ENCODE results near the gene SLC25A51. TPM values are rescaled to one million over a fixed set of nuclear protein-coding genes. Genes with fewer than 3 reads are reported as not detected.

SLC25A51 gene
- total RNA-seq, 1 experiment from 2014 or later: 23.4 TPM

DNA sequence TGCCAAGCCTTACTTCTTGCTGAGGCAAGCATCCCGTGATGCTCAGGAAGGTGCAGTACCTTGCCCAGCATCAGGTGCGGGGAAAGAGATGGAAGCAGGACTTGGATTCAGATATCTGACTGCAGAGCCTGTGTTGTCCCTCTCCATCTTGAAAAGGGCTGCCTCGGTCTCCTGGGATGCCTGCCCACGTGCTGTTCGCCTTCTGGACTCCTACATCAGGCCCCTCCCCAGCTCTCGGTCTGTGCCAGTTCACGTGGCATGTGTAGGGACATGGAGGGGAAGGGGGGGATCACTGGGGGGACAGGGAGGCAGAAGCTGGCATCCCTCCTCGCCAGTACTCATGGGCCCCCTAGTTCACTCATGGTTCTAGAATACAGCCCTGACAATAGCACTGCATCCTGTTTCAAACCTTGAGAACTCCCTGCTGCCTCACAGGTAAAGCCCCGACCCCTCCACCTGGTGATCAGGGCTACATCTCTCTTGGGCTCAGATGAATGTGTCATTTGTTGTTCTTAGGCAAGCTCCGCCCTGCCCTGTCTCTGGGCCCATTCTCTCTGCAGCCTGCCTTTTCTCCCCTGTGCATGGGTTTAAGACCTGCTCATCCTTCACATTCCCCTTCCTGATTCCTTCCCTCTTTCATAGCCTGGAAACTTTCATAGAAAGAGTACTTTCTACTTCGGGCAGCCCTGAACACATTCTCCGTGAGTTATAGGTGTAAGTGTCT lies 38.9 kb upstream of the SLC25A51 start:
- CTCF ChIA-PET: no interaction called here
- intact Hi-C loops (cut with micrococcal nuclease; ENCODE audit: unreplicated experiment): no loop called here
- POLR2A ChIA-PET: no interaction called here
- Histone ChIP-seq H3K36me3 (ENCODE audit: control insufficient read depth, insufficient read depth, low read length) (peaks cover 2% of the 10 kb centered on the region), H3K27ac (ENCODE audit: low read length) (peak overlapping the region; percentile 48; the same call in 1 of the 2 replicates), H3K4me1 (ENCODE audit: control insufficient read depth, insufficient read depth, low read length) (peaks cover 54% of the 10 kb centered on the region), H3K9me3 (ENCODE audit: control insufficient read depth, insufficient read depth, low read depth, low read length) (no peaks in the 10 kb centered on the region), H3K27me3 (ENCODE audit: control insufficient read depth, insufficient read depth, low read length) (no peaks in the 10 kb centered on the region), H3K4me3 (ENCODE audit: low read depth in 2 of 2, low read length in 2 of 2) (no peak overlapping the region)
- DNase-seq (ENCODE audit: low read depth, low spot score): no peak
- TF ChIP-seq, protein P1, sequence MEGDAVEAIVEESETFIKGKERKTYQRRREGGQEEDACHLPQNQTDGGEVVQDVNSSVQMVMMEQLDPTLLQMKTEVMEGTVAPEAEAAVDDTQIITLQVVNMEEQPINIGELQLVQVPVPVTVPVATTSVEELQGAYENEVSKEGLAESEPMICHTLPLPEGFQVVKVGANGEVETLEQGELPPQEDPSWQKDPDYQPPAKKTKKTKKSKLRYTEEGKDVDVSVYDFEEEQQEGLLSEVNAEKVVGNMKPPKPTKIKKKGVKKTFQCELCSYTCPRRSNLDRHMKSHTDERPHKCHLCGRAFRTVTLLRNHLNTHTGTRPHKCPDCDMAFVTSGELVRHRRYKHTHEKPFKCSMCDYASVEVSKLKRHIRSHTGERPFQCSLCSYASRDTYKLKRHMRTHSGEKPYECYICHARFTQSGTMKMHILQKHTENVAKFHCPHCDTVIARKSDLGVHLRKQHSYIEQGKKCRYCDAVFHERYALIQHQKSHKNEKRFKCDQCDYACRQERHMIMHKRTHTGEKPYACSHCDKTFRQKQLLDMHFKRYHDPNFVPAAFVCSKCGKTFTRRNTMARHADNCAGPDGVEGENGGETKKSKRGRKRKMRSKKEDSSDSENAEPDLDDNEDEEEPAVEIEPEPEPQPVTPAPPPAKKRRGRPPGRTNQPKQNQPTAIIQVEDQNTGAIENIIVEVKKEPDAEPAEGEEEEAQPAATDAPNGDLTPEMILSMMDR (IDR thresholded peaks at IDR 0.05): no peak
- TF ChIP-seq SIN3A (IDR thresholded peaks at IDR 0.05; ENCODE audit: borderline replicate concordance, insufficient read depth, low read depth, low read length): no peak
- TF ChIP-seq, protein P2, sequence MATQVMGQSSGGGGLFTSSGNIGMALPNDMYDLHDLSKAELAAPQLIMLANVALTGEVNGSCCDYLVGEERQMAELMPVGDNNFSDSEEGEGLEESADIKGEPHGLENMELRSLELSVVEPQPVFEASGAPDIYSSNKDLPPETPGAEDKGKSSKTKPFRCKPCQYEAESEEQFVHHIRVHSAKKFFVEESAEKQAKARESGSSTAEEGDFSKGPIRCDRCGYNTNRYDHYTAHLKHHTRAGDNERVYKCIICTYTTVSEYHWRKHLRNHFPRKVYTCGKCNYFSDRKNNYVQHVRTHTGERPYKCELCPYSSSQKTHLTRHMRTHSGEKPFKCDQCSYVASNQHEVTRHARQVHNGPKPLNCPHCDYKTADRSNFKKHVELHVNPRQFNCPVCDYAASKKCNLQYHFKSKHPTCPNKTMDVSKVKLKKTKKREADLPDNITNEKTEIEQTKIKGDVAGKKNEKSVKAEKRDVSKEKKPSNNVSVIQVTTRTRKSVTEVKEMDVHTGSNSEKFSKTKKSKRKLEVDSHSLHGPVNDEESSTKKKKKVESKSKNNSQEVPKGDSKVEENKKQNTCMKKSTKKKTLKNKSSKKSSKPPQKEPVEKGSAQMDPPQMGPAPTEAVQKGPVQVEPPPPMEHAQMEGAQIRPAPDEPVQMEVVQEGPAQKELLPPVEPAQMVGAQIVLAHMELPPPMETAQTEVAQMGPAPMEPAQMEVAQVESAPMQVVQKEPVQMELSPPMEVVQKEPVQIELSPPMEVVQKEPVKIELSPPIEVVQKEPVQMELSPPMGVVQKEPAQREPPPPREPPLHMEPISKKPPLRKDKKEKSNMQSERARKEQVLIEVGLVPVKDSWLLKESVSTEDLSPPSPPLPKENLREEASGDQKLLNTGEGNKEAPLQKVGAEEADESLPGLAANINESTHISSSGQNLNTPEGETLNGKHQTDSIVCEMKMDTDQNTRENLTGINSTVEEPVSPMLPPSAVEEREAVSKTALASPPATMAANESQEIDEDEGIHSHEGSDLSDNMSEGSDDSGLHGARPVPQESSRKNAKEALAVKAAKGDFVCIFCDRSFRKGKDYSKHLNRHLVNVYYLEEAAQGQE (IDR thresholded peaks at IDR 0.05; ENCODE audit: insufficient read depth in 1 of 2, low read depth in 2 of 2, low read length in 1 of 2): no peak
- TF ChIP-seq TCF7L2 (IDR thresholded peaks at IDR 0.05; ENCODE audit: low read depth, low read length): no peak
- no peak for TF ChIP-seq POLR2AphosphoS5 (IDR thresholded peaks at IDR 0.05; ENCODE audit: low read depth, low read length)
- no TSS peak for BruUV-seq (replicated peaks)
- no peak for ATAC-seq
- in situ Hi-C loops (cut with HindIII; ENCODE audit: low pct_unique_long_range_greater_than_20kb, low sequenced_read_pairs): no loop called here

DNA sequence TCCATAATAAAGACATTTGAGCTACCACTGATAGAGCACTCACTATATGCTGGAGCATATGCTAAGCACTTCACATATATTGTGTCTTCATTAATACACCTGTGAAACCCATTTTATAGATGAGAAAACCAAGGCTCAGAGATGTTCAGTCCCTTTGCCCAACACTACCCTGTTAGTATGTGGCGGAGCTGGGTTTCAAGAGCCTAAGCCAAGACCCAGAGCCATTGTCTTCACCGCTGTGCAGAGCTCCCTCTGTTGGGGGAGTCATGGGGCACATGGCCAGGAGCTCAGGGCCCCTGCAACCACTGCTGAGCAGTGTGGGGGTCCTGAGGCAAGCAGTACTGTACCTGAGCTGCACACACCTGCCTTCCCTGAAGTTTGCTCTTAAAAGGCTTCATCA lies 37.3 kb upstream of the SLC25A51 start:
- ChIA-PET CTCF (no interaction called here), POLR2A (no interaction called here)
- DNase-seq (ENCODE audit: low read depth, low spot score) (no peak), ATAC-seq (no peak)
- TF ChIP-seq TCF7L2 (IDR thresholded peaks at IDR 0.05; ENCODE audit: low read depth, low read length): no peak
- TF ChIP-seq, protein P2 (IDR thresholded peaks at IDR 0.05; ENCODE audit: insufficient read depth in 1 of 2, low read depth in 2 of 2, low read length in 1 of 2): no peak
- TF ChIP-seq SIN3A (IDR thresholded peaks at IDR 0.05; ENCODE audit: borderline replicate concordance, insufficient read depth, low read depth, low read length): no peak
- TF ChIP-seq, protein P1 (IDR thresholded peaks at IDR 0.05): no peak; the same call in 1 of the 2 replicates
- H3K4me3 ChIP-seq (ENCODE audit: low read depth in 2 of 2, low read length in 2 of 2): no peak overlapping the region
- H3K27me3 ChIP-seq (ENCODE audit: control insufficient read depth, insufficient read depth, low read length): no peaks in the 10 kb centered on the region
- no TSS peak for BruUV-seq (replicated peaks)
- peaks cover 69% of the 10 kb centered on the region for H3K4me1 ChIP-seq (ENCODE audit: control insufficient read depth, insufficient read depth, low read length)
- H3K27ac ChIP-seq (ENCODE audit: low read length): no peak overlapping the region
- H3K36me3 ChIP-seq (ENCODE audit: control insufficient read depth, insufficient read depth, low read length): peaks cover 2% of the 10 kb centered on the region
- intact Hi-C loops (cut with micrococcal nuclease; ENCODE audit: unreplicated experiment): no loop called here
- in situ Hi-C loops (cut with HindIII; ENCODE audit: low pct_unique_long_range_greater_than_20kb, low sequenced_read_pairs): no loop called here
- no peaks in the 10 kb centered on the region for H3K9me3 ChIP-seq (ENCODE audit: control insufficient read depth, insufficient read depth, low read depth, low read length)
